ENCODE results near the gene GFRA1. TPM values are rescaled to one million over a fixed set of nuclear protein-coding genes. Genes with fewer than 3 reads are reported as not detected.
A peak's percentile ranks its signal among the peaks of the same experiment; 100 is the strongest.

The GFRA1 gene
- total and polyA plus RNA-seq, 10 donors: 0.52 to 36.5 (median 4.5) TPM

DNA sequence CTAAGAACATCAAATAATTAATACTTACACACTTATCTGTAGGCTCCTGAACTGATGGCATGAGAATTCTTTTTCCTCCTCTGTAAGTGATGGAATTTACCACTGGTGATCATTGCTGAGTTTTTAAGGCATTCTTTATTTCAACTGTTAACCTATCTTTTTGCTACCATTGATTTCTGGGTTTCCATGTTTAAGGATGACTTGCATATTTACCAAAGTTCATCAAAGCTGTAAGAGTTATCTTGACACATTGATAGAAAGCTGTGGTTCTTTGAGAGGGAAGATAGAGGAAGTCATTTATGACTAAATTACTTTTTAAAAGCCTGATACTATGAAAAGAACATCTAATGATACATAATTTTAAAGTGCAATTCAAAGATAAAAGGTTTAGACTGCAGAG lies 19.5 kb upstream of the GFRA1 start:
- intact Hi-C loops (cut with DNase I; ENCODE audit: low total_unique reads): no loop called here
- H3K27me3 ChIP-seq (replicated peaks in 1 of 7): peaks cover 0 to 2% (median 0%) of the 10 kb centered on the region in 7 donors

DNA sequence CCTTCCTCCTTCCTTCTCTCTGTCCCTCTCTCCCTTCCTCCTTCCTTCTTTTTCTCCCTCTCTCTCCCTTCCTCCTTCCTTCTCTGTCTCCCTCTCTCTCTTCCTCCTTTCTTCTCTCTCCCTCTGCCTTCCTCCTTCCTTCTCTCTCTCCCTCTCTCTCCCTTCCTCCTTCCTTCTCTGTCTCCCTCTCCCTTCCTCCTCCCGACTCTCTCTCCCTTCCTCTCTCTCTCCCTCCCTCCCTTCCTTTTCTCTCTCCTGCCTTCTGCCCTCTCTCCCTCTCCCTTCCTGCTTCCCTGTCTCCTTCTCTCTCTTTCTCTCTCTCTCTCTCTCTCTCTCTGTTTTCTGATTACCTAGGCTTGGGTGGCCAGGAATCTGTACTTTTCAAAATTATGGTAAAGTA lies 16.6 kb upstream of the GFRA1 start:
- WGBS, 5 donors: 12 to 28% (median 19%) methylated on average over 1 of the region's 1 CpG
- no peaks in the 10 kb centered on the region for H3K4me1 ChIP-seq
- H3K36me3 ChIP-seq: no peaks in the 10 kb centered on the region
- no peak for DNase-seq
- intact Hi-C loops (cut with DNase I; ENCODE audit: low total_unique reads): loop anchor here (10.0 kb wide), 2 partner anchors 495 to 585 kb away; no protein-coding TSS in a partner anchor
- no peaks in the 10 kb centered on the region for H3K9me3 ChIP-seq
- H3K27ac ChIP-seq: no peak overlapping the region
- H3K4me3 ChIP-seq: no peak overlapping the region
- H3K27me3 ChIP-seq (replicated peaks in 1 of 7): peaks cover 0 to 12% (median 0%) of the 10 kb centered on the region in 7 donors
- TF ChIP-seq POLR2AphosphoS5 (IDR thresholded peaks at IDR 0.05): no peak

More for the DNA sequence above, 19.5 kb upstream of the GFRA1 start:
- no peak overlapping the region for H3K4me3 ChIP-seq
- no peak overlapping the region for H3K27ac ChIP-seq
- no peak for TF ChIP-seq POLR2AphosphoS5 (IDR thresholded peaks at IDR 0.05)
- TF ChIP-seq, protein P1, sequence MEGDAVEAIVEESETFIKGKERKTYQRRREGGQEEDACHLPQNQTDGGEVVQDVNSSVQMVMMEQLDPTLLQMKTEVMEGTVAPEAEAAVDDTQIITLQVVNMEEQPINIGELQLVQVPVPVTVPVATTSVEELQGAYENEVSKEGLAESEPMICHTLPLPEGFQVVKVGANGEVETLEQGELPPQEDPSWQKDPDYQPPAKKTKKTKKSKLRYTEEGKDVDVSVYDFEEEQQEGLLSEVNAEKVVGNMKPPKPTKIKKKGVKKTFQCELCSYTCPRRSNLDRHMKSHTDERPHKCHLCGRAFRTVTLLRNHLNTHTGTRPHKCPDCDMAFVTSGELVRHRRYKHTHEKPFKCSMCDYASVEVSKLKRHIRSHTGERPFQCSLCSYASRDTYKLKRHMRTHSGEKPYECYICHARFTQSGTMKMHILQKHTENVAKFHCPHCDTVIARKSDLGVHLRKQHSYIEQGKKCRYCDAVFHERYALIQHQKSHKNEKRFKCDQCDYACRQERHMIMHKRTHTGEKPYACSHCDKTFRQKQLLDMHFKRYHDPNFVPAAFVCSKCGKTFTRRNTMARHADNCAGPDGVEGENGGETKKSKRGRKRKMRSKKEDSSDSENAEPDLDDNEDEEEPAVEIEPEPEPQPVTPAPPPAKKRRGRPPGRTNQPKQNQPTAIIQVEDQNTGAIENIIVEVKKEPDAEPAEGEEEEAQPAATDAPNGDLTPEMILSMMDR (IDR thresholded peaks at IDR 0.05 in 8 of 11, conservative IDR thresholded peaks at IDR 0.05 in 3 of 11): no peak
- no peak for TF ChIP-seq POLR2A (IDR thresholded peaks at IDR 0.05)
- H3K4me1 ChIP-seq: no peaks in the 10 kb centered on the region
- H3K9me3 ChIP-seq: no peaks in the 10 kb centered on the region
- no peaks in the 10 kb centered on the region for H3K36me3 ChIP-seq
- no peak for DNase-seq

DNA sequence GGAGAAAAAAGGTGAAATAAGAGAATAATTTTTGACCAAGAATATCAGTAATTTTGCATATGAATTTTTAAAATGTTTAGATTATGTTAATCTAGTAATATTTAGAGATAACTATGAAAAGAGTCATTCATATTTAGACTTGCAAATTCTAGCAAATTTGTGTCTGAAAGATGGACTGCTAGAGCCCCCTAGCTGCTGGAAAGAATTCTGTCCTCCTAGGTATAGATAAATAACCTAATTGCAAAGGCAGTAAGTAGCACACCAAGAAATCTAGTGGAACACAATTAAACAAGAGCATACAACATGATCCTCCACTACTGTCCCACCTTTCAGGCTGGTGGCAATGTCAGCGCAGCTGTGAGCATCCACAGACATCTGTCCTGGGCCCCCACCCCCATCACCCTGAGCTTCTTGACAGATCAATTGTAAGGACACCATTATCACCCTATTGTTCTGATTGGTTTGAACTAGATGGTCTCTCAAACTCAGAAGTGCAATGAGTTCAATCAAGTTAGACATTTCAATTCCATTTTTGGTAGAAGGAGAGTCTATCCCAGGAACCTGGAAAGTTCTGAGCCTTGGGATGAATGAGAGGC lies 15.0 kb upstream of the GFRA1 start:
- Histone ChIP-seq H3K4me1 (no peaks in the 10 kb centered on the region), H3K27me3 (replicated peaks in 1 of 7) (peaks cover 0 to 13% (median 0%) of the 10 kb centered on the region in 7 donors), H3K9me3 (no peaks in the 10 kb centered on the region), H3K36me3 (no peaks in the 10 kb centered on the region), H3K4me3 (no peak overlapping the region), H3K27ac (no peak overlapping the region)
- no peak for DNase-seq
- intact Hi-C loops (cut with DNase I; ENCODE audit: low total_unique reads): loop anchor here (10.0 kb wide), 2 partner anchors 493 to 583 kb away; no protein-coding TSS in a partner anchor
- WGBS, 5 donors: 13 to 50% (median 37%) methylated on average over 1 of the region's 1 CpG
- TF ChIP-seq, protein P1 (IDR thresholded peaks at IDR 0.05 in 8 of 11, conservative IDR thresholded peaks at IDR 0.05 in 3 of 11): peak in 7 of 11 experiments; percentile 30 to 55 (median 43)
- no peak for TF ChIP-seq POLR2AphosphoS5 (IDR thresholded peaks at IDR 0.05)

DNA sequence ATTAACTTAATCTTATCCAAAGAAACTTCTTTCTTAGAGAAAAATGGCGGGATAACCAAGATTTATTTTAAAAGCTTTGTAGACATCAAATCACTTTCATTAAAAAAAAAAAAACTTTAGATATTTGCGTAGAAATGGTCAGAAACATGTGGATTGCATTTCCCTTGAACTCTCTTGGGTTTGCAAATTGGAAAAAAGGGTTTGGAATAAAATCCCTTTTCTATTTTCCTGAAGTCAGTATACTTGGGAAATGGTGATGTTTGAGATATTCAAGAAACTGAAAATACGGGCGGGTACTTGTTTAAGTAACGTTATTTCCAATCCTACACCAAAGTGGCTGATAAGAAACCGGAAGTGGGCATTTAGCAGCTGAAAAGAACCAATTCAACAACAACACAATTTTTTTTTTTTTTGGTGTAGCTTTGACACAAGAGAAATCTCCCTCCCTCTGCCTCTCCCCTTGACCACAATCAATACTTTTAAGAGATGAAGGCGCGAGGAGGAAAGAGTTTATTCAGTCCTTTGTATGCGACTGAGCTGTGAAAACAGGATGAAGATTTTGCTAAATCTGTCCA lies 13.7 kb upstream of the GFRA1 start:
- TF ChIP-seq POLR2AphosphoS5 (IDR thresholded peaks at IDR 0.05) (no peak), POLR2A (IDR thresholded peaks at IDR 0.05) (no peak)
- TF ChIP-seq, protein P1 (IDR thresholded peaks at IDR 0.05 in 8 of 11, conservative IDR thresholded peaks at IDR 0.05 in 3 of 11): no peak
- Histone ChIP-seq H3K27ac (no peak overlapping the region), H3K4me1 (no peaks in the 10 kb centered on the region), H3K9me3 (no peaks in the 10 kb centered on the region), H3K27me3 (replicated peaks in 1 of 7) (peaks cover 0 to 17% (median 0%) of the 10 kb centered on the region in 7 donors), H3K4me3 (no peak overlapping the region), H3K36me3 (no peaks in the 10 kb centered on the region)
- no peak for DNase-seq
- WGBS, 5 donors: 33 to 41% (median 36%) methylated on average over 9 of the region's 9 CpGs
- intact Hi-C loops (cut with DNase I; ENCODE audit: low total_unique reads): loop anchor here (10.0 kb wide), 2 partner anchors 492 to 582 kb away; no protein-coding TSS in a partner anchor

All from spleen (tissue), 11 donors.